GM21367 (cell line): ENCODE results near the gene MRPL54.

Experiments
- ATAC-seq: cut with Tn5 transposase; IDR thresholded peaks from one replicate; pipeline ENCODE4 v1.9.1; 2021; ENCODE audit not compliant: unreplicated experiment

MRPL54 gene

GRCh38 chr19:3768748-3769099 is 6.2 kb downstream of the MRPL54 start:
- ATAC-seq = no peak

DNA sequence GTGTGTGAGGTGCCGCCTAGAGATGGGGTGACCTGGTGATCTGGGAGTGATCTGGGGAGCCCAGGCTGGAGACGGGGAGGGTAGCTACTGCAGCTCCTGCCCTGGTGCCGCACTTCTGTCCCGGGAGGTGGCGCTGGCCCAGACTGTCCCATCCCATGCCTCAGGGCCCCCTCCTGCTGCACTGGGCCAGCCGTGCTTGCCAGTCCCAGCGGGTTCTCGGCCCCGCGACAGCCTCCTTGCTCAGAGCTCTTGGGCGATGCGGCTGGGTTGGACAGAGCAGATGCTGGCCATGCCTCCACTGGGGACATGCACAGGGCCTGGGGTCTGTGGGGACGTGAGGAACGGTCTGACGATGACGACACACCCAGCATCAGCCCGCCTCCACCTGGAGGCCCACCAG is 7.0 kb downstream of the MRPL54 start:
- ATAC-seq = no peak

GRCh38 chr19:3770136-3770999 is 7.9 kb downstream of the MRPL54 start:
- no peak for ATAC-seq

DNA sequence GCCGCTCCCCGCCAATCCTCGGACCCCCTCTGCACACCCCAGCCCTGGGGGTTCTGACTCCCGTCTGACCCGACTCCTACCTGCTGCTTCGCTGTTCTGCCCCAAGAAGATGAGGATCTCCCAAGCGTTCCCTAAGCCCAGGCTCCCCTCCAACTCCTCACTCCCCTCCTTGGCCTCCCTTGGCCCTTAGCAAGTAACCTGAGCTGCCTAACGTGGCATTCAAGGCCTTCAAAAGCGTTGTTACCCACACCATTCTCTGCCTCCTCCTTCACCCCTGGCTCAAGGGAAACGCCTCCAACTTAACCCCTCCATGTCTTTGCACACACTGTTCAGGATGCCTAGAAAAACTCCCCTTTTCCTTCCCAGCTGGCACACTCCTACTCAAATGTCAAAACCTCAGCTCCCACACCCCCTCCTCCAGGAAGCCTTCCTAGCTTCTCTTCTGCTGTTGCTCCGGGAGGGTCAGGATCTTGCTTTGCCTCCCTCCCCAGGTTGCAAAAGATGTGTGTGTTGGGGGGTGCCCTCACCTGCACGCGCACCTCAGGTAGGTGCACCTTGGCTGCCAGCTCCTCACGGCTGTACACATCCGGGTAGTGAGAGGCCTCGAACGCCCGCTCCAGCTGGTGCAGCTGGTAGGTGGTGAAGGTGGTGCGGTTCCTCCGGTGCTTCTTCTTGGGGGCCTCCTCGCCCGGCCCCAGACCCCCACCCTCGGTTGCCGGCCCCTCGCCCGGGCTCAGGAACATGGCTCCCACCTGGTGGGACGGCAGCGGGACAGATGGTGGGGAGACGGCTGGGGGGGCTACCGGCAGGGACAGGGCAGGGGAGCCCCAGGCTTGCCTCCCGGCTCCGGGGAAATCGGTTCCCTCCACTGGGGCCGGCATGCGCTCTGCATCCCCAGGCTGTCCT is 8.8 kb downstream of the MRPL54 start:
- ATAC-seq = no peak

DNA sequence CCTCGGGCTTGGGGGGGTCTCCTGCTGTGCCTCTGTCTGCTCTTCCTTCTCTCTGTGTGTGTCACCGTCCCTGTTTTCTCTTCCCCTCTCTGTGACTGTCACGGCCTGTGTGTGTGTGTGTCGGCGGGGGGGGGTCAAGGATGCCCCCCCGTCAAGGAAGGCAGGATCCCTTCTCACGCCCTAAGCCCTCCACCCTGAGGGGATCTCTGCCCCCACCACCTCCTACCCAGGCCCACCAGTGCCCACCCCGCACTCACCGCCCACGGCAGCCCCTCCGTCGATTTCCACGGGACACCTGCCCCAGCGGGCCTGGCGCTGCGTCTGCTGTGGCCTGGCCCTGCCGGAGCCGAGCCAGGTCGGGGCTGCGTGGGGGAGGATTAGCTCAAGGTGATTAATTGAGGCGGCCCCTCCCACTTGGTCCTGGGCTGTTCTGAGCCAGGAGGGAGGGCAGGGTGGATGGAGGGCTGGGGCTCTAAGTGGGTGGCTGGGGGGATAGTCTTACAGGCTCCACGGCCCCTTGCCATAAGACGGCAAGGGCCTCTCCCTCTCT is 9.5 kb downstream of the MRPL54 start, which contains the start of gene RAX2:
Gene RAX2, minus strand, starts transcription at position 323 of the 550 bp plus-strand sequence. CDS start 486 bp downstream, outside the sequence.
- no peak for ATAC-seq

DNA sequence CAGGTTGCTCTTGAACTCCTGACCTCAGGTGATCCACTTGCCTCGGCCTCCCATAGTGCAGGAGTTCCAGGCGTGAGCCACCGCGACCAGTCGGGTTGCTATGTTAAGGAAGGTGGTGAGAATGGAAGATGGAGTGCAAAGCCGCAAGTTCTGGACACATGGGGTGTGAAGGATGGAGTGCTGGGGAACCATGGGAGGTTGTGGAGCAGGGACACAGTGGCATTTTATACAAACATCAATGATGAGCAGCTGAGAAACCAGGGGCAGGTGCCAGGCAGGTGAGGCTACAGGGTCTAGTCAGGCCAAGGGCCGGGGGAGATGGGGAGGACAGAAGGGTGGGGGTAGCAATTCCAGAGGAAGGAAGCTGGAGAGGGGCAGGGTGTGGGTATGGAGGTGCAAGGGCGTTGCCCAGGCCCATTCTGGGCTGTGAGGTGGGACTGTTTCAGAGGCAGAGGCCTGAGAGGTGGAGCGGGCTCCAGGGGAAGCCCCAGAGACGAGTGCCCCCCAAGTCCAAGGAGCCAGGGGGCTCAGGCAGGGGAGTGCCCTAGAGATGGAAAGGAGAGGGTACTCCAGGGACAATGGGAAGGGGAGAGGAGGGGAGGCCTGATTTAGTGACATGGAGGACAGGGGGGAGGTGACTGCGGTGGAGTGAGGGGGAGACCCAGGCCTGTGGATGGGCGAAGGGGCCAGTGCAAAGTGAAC is 11.5 kb downstream of the MRPL54 start:
- no peak for ATAC-seq

- no peak for ATAC-seq
Measured at GRCh38 chr19:3774621-3775373, 12.3 kb downstream of the MRPL54 start.

- no peak for ATAC-seq
Measured at GRCh38 chr19:3775374-3775711, 12.9 kb downstream of the MRPL54 start.

- no peak for ATAC-seq
Measured at GRCh38 chr19:3775831-3776230, 13.3 kb downstream of the MRPL54 start.

GRCh38 chr19:3776479-3777040 is 14.1 kb downstream of the MRPL54 start:
- no peak for ATAC-seq

- no peak for ATAC-seq
Measured at GRCh38 chr19:3778104-3778867, 15.8 kb downstream of the MRPL54 start.

GRCh38 chr19:3778899-3779723 is 16.6 kb downstream of the MRPL54 start:
- ATAC-seq = no peak

DNA sequence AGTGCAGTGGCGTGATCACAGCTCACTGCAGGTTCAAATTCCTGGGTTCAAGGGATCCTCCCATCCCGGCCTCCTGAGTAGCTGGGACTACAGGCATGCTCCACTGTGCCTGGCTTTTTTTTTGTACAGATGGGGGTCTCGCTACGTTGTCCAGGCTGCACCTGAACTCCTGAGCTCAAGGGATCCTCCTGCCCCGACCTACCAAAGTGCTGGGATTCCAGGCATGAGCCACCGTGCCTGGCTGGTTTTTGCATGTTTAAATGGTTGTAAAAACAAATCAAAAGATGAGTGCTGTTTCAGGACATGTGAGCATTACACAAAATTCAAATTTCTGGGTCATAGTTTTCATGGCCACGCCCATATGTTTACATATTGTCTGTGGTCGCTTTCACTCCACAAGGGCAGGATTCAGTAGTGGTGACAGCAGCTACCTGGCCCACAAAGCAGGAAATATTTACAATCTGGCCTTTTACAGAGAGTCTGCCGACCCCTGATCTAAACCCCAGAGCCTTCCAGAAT is 18.4 kb downstream of the MRPL54 start:
- ATAC-seq = no peak

DNA sequence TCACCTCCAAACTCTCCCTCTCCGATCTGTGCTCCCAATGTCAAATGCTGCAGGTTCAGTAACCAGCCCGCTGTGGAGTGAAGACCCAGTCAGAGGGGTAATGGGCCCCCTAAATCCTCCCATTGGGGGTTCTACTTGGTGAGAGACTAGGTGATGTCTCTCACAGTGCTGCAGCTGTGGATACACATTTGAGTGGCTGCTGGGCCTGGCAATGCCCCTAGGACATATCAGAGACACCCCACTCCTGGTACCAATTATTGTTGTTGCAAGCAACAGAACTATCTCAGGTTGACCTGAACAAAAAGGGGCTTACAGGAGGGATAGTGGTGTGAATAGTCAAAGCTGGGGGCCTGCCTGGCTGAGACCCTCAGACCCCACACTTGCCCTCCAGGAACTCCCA is 19.1 kb downstream of the MRPL54 start:
- ATAC-seq = no peak

GRCh38 chr19:3782330-3782729 is 19.8 kb downstream of the MRPL54 start:
- ATAC-seq = no peak

DNA sequence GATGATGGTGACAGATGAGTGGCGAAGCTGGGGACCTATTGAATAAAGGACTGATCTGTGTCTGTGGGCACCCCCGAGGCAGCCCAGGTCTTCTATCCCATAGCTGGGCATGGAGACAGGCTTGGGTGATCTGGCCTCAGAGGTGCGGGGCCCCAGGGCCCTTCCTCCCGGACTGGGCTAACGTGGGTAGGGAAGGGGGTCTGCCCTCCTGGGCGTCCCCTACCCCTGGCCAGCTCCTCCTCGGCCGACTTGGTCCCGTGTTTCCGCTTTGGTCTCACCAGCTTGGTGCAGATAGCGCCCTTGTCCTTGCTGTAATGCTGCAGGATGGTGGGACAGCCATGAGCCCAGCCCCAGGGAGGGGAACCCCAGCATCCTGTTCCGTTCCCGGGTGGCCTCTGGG is 20.4 kb downstream of the MRPL54 start:
- ATAC-seq = no peak

DNA sequence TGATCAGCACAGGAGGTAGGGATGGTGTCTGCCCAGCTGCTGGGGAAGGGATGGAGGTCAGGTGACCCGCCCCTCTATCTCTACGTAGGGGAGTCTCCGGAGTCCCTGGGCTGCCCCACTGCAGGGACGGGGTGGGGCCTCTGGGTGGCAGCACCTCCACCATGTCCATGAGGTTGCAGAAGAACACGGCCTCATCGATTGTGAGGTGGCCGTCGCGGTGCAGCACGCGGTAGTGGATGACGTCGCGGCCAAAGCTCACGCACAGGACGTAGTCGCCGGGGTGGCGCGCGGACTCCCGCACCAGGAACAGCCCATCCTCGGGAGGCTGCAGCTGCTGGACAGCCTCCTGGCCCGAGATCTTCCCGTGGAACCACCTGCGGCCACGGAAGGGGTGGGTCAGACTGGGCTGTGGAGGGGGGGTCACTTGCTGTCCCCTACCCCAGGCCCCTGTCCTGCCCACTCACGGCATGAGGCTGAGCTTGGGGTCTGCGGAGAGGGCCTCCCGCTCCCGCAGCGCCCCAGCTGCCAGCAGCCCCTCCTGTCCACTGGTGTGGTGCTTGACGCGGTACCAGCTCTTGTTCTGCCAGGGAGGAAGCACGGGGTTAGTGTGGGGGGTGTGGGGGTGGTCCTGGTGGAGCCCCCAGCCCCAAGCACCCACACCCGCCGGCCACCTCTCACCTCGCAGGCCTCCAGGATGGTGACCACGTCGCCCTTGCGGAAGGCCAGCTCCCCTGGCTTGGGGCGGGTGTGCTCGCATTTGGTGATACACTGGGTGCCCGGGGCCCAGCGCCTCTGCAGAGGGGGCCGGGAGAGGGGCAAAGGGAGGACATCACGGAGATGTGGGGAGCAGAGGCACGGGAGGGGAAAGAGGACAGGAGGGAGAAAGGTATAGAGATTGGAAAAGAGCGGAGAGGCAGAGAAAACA is 21.4 kb downstream of the MRPL54 start:
- no peak for ATAC-seq
